Endometrial microvascular endothelial cells (primary cell): ENCODE measurements around the gene IQGAP1. TPM values are rescaled to one million over a fixed set of nuclear protein-coding genes. Genes with fewer than 3 reads are reported as not detected.
"Not testable (repeated sequence)": the region's sequence is repeated elsewhere in the genome, so short reads cannot be mapped to it uniquely, and the experiment has no call there.

Source experiments
- in situ Hi-C: cut with HindIII; loops from 2 replicates; pipeline ENCODE4 v1.10.0; 2017; ENCODE audit warnings: low sequenced_read_pairs, low pct_unique_long_range_greater_than_20kb; ENCODE audit errors: inconsistent ontology term
- total RNA-seq: library from RNA; depleted of rRNA; stranded (reverse); fragments of >200 nt; gene quantifications from one replicate; pipeline ENCODE4 v1.2.3, GENCODE V29; 2015; ENCODE audit errors: inconsistent ontology term

Gene IQGAP1
- total RNA-seq, result 213 TPM

- in situ Hi-C loops, result no loop called here
Measured at GRCh38 chr15:90387534-90388461, at the start of gene IQGAP1. TSS of gene IQGAP1 (plus strand) at chr15:90388242. CDS start at chr15:90388342, 100 bp downstream.

DNA sequence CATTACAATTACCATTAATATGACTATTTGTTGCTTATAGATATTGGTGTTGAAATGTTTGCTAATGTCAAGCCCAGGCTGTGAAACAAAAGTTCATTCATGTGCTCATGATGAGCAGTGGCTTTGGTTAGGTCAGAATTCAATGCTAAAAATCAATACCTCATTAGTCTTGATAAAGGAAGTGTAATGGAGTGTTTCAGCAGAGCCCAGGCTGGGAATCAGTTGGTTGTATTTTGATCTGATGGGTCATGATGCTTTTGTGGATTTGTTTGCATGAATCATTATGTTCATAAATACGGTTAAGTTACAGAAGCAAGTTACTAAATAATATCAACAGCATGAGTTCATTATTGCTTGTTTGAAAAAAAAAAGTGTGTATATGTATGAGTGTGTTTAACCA, 49.5 kb upstream of the IQGAP1 start:
- in situ Hi-C loops, result no loop called here

DNA sequence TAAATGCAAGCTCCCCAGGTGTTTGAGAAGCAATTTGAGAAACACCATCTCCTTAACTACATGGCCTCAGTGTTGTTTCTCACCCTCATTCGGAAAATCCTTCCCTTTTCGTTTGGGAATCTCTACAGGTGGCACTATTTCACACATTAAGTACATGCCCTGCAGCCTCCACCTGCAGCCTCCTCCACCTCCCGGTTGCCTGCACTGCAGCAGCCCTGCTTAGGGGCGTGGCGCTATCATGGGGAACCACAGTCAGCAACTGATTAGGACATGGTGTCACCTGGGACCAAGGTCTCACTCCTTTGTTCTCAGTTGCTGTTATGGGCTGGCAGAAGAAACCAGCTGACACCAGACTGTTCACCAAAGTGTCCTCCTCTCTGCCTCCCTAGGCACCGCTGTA, 47.7 kb upstream of the IQGAP1 start:
- in situ Hi-C loops, result no loop called here

DNA sequence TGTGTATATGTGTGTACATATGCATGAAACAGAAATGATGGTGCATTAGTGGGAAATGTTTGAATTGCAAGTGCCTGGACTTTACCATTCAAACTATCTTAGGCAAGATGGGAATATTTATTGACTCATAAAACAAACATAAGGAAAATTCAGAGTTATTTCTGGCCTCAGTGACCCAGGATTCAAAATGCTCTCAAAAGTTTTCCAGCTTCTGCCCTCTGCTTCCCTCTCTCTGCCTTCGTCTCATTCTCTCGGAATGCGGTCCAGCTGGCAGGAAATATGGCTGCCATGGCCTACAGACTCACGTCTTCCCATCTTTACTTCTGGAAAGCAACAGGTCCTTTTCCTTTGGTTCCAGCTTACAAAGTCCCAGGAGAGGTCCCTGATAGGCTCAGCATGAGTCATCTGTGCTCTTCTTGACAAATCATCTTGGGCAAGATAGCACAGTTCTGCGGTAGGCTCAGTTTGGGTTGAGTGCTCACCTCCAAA, 44.7 kb upstream of the IQGAP1 start:
- in situ Hi-C loops, result no loop called here

- in situ Hi-C loops, result no loop called here
Measured at GRCh38 chr15:90344662-90345061, 43.4 kb upstream of the IQGAP1 start.

DNA sequence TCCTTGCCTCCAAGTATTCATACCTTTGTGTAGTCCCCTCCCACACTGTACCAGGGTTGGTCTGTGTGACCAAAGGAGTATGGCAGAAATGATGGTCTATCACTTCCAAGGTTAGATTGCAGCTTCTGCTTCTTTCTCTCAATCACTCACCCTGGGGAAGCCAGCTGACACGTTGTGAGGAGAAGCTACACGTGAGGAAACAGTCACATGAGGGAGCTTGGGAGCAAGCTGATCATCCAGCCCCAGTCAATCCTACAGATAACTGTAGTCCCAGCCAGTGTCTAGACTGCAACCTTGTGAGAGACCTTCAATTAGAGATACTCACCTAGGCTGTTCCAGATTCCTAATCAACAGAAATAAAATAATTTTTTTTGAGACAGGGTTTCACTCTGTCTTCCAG, 42.2 kb upstream of the IQGAP1 start:
- in situ Hi-C loops, result no loop called here

GRCh38 chr15:90347431-90348065, 40.5 kb upstream of the IQGAP1 start:
- in situ Hi-C loops, result not testable (repeated sequence)

DNA sequence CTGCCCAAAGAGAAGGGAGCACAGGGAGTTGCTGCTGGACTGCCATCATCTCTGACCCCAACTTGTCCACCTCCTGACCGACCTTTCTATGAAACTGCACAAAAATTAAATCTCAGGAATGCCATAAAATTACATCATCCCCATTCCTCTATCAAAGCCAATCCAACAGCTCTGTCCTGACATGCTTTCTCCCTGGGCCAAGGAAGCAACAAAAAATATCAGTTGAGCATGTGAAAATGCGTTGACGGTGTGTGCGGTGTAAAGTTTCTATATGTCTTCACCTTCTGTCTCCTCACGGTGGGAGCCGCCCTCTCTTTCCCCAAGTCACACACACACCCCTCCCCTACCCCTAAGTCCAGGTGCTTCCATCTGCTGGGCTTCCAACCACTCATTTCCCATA, 39.6 kb upstream of the IQGAP1 start:
- in situ Hi-C loops, result no loop called here

DNA sequence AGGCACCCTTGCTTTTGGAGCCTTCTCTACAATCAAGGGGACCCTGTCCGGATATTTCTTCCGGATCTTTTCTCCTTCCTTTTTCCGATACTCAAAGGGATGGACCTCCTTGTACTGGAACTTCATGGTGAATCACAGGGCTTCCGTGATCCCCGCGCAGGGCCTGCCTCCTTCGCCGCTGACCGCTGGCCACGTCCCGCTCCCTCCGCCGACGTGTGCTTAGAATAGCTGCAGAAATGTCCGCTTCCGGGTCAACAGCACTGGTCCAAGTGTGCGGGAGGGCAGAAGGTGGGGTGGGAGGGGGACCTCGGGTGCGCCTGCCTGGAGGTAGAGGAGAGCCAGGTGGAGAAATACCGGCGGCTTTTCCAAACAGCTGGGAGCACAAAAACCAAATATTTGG, 39.0 kb upstream of the IQGAP1 start:
- in situ Hi-C loops, result no loop called here

DNA sequence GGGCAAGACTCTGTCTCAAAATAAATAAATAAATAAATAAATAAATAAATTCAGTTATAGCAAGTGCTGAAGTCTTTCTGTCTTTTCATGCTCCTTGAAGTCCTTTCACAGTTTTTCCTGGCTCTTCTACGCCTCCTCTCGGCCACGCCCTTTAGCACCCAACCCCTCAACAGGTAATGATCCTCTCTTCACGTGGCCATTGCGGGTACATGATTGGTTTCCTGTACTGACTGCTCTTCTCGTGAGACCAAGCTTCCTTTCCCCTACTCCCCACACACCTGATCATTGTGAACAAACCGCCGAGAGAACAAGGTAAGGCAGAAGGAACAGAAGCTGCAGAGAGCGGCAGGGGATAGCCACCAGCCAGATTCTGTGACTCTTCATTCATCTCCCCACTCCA, 38.2 kb upstream of the IQGAP1 start:
- in situ Hi-C loops, result loop anchor here (25.0 kb wide), 1 partner anchor 137 kb away; no protein-coding TSS in a partner anchor

DNA sequence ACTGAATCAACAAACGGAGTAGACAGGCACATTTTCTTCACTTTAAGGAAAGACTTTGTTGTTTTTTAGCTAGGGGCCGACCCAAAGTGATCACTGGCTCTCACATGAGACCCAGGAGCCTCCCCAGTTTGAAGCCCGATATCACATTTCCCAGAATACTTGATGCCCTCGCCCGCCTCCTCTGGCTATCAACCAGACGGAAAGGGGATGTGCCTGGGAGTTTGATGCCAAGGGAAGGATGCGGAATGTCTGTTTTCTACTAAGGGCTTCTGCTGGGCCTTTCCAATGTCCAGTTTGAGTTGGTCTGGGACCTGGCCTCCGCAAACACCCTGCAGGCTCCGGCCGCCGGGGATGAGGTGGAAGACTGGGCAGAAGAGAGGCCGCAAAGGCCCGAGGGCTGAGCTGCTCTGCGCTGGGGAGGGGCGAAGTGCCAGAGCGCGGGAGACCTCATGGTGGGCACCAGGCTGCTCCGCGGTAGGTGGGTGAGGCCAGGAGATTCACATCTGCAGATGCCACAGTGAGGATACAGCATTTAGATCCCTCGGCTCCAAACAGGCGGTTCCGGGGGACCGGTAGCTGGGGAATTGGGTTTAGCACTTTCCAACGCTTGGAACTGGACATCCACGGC, 36.4 kb upstream of the IQGAP1 start:
- in situ Hi-C loops, result loop anchor here (25.0 kb wide), 1 partner anchor 136 kb away; no protein-coding TSS in a partner anchor

DNA sequence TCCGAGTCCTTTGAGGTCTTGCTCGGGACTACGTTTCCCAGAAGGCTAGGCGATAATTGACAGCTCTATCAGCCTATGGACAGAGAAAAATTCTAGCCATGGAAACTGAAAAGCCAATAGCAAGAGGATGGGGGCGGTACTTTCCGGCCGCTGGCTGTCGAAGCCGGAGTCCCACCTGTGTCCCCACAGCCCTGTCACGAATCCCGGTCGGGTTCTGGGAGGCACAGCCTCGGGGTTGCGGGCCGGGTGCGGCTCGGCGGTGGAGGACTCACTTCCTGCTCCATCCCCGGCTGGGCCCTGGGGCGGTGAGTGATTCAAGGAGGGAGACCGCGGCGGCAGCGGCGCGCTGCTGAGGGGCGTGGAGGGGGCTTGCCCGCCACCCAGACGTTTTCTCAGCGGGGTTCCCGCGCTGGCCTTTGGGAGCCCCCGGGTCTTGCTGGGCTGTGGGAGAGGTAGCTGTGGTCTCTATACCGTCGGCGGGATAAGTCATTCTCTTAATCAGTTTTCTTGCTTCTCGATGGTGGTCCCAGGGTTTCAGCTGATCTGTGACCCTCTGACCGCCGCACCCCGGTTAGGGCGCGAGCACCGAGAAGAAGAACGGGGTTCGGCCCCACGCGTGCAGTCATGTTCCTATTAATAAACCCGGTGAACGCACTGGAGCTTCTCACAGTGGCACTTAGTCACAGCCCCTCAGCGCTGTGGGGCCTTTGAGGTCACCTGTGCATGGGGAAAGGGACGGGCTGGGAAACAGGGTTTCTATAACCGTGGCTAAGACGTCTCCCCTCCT, 35.7 kb upstream of the IQGAP1 start, which contains the start of gene ZNF774:
TSS of gene ZNF774 (plus strand) at position 178 of the 787 bp plus-strand sequence. CDS start 2,377 bp downstream, outside the sequence.
- in situ Hi-C loops, result loop anchor here (25.0 kb wide), 1 partner anchor 135 kb away; no protein-coding TSS in a partner anchor

GRCh38 chr15:90354986-90355385, 33.1 kb upstream of the IQGAP1 start:
- in situ Hi-C loops, result loop anchor here (25.0 kb wide), 1 partner anchor 132 kb away; no protein-coding TSS in a partner anchor

DNA sequence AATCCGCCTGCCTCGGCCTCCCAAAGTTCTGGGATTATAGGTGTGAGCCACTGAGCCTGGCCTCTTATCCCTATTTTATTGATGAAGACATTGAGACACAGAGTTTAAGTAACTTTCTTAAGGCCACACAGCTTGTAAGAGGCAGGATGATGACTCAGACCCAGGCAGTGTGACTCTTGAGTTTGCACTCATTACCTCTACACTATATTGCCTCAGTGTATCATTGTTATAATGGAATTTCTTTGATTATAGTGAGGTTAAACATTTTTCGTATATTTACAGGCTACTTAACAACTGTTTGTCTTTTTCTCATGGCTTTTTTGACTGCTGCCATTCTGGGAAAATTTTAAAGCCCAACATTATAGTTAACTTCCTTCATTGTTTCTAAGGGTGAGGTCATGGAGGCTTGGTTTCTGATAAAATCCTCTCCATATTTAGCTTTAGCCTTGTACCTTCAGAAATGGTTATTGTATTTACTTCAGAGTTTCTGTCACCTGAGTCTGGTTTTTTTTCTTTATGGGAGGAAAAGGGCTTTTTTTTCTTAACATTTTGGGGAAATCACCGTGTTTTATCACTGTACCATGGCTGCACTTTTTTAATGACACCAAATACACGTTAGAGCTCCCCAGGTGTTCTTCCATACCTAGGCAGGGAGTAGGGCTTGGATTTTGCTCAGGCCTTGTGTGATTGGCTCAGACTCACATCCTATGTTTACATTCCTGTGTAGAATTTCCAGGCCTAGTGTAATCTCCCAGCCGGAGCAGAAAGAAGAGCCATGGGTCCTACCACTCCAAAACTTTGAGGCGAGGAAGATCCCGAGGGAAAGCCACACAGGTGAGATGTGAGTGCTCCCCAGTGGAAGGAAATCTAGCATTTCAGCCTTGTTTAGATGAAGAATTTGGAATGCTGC, 29.7 kb upstream of the IQGAP1 start:
- in situ Hi-C loops, result loop anchor here (25.0 kb wide), 1 partner anchor 129 kb away; no protein-coding TSS in a partner anchor

DNA sequence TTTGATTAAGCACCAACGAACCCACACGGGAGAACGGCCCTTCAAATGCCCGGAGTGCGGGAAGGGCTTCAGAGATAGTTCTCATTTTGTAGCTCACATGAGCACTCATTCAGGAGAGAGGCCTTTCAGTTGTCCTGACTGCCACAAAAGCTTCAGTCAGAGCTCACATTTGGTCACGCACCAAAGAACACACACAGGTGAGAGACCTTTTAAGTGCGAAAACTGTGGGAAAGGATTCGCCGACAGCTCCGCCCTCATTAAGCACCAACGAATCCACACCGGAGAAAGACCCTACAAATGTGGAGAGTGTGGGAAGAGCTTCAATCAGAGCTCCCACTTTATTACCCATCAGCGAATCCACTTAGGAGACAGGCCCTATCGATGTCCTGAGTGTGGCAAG, 27.3 kb upstream of the IQGAP1 start:
- in situ Hi-C loops, result loop anchor here (25.0 kb wide), 1 partner anchor 127 kb away; no protein-coding TSS in a partner anchor

GRCh38 chr15:90362936-90363212, 25.2 kb upstream of the IQGAP1 start:
- in situ Hi-C loops, result loop anchor here (25.0 kb wide), 1 partner anchor 124 kb away; no protein-coding TSS in a partner anchor

DNA sequence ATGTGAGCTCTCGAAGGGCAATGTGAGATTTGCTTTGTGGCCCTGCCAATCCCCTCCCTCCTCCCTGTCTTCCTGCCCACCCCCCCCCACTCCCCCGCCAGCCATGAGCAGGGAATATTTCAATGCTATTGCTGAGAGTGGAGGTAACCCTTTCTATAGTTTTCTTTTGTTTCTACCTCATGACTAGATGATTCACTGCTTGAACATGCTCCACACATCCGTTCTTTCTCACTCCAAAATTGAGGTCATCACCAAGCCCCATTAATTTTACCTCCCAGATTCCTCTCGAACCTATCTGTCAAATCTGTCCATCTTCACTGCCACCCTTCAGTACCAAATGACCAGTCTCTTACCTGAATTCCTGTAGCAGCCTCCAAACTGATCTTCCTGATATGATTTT, 23.8 kb upstream of the IQGAP1 start:
- in situ Hi-C loops, result loop anchor here (25.0 kb wide), 1 partner anchor 123 kb away; no protein-coding TSS in a partner anchor
